ENCODE data around the gene P2RX6.
"Not testable (repeated sequence)": the region's sequence is repeated elsewhere in the genome, so short reads cannot be mapped to it uniquely, and the experiment has no call there.

The P2RX6 gene

GRCh38 chr22:21070690-21071615 lies 56.0 kb downstream of the P2RX6 start:
- no peak overlapping the region for H3K4me3 Mint-ChIP-seq
- H3K9me3 Mint-ChIP-seq: no peaks in the 10 kb centered on the region
- H3K27ac Mint-ChIP-seq (ENCODE audit: low read depth): no peak overlapping the region
- peaks cover 2% of the 10 kb centered on the region for H3K27me3 Mint-ChIP-seq
- peaks cover 1% of the 10 kb centered on the region for H3K36me3 Mint-ChIP-seq (ENCODE audit: insufficient read depth)
- DNase-seq (ENCODE audit: low spot score in 2 of 2) (no peak), ATAC-seq (replicated peaks; ENCODE audit: extremely low read depth, poor library complexity, severe bottlenecking) (no peak)
- H3K4me1 Mint-ChIP-seq: peaks cover 6% of the 10 kb centered on the region

GRCh38 chr22:21071796-21072195 lies 56.8 kb downstream of the P2RX6 start:
- H3K4me1 Mint-ChIP-seq; H3K27ac Mint-ChIP-seq (ENCODE audit: low read depth); ATAC-seq (replicated peaks; ENCODE audit: extremely low read depth, poor library complexity, severe bottlenecking); H3K4me3 Mint-ChIP-seq; H3K27me3 Mint-ChIP-seq; H3K36me3 Mint-ChIP-seq (ENCODE audit: insufficient read depth); H3K9me3 Mint-ChIP-seq; DNase-seq (ENCODE audit: low spot score in 2 of 2): not testable (repeated sequence)

GRCh38 chr22:21073023-21073422 lies 58.1 kb downstream of the P2RX6 start:
- ATAC-seq (replicated peaks; ENCODE audit: extremely low read depth, poor library complexity, severe bottlenecking): no peak
- Mint-ChIP-seq H3K27me3 (no peaks in the 10 kb centered on the region), H3K27ac (ENCODE audit: low read depth) (no peak overlapping the region)

GRCh38 chr22:21073482-21073881 lies 58.5 kb downstream of the P2RX6 start:
- ATAC-seq (replicated peaks; ENCODE audit: extremely low read depth, poor library complexity, severe bottlenecking): no peak
- Mint-ChIP-seq H3K4me1 (no peaks in the 10 kb centered on the region), H3K4me3 (no peak overlapping the region), H3K36me3 (ENCODE audit: insufficient read depth) (peaks cover 1% of the 10 kb centered on the region), H3K27ac (ENCODE audit: low read depth) (no peak overlapping the region), H3K9me3 (no peaks in the 10 kb centered on the region), H3K27me3 (no peaks in the 10 kb centered on the region)
- DNase-seq (ENCODE audit: low spot score in 2 of 2): no peak

More at GRCh38 chr22:21073023-21073422, 58.1 kb downstream of the P2RX6 start:
- Mint-ChIP-seq H3K4me1 (peaks cover 4% of the 10 kb centered on the region), H3K9me3 (no peaks in the 10 kb centered on the region), H3K4me3 (no peak overlapping the region), H3K36me3 (ENCODE audit: insufficient read depth) (peaks cover 1% of the 10 kb centered on the region)
- DNase-seq (ENCODE audit: low spot score in 2 of 2): no peak

GRCh38 chr22:21074102-21074715 lies 59.2 kb downstream of the P2RX6 start:
- peaks cover 1% of the 10 kb centered on the region for H3K36me3 Mint-ChIP-seq (ENCODE audit: insufficient read depth)
- no peaks in the 10 kb centered on the region for H3K9me3 Mint-ChIP-seq
- H3K4me1 Mint-ChIP-seq: no peaks in the 10 kb centered on the region
- no peak for ATAC-seq (replicated peaks; ENCODE audit: extremely low read depth, poor library complexity, severe bottlenecking)
- H3K27ac Mint-ChIP-seq (ENCODE audit: low read depth): no peak overlapping the region
- H3K27me3 Mint-ChIP-seq: no peaks in the 10 kb centered on the region
- no peak overlapping the region for H3K4me3 Mint-ChIP-seq
- DNase-seq (ENCODE audit: low spot score in 2 of 2): no peak

GRCh38 chr22:21075516-21076138 lies 60.7 kb downstream of the P2RX6 start:
- no peak overlapping the region for H3K27ac Mint-ChIP-seq (ENCODE audit: low read depth)
- H3K27me3 Mint-ChIP-seq: no peaks in the 10 kb centered on the region
- no peaks in the 10 kb centered on the region for H3K9me3 Mint-ChIP-seq
- H3K4me1 Mint-ChIP-seq: no peaks in the 10 kb centered on the region
- ATAC-seq (replicated peaks; ENCODE audit: extremely low read depth, poor library complexity, severe bottlenecking) (no peak), DNase-seq (ENCODE audit: low spot score in 2 of 2) (no peak)
- H3K36me3 Mint-ChIP-seq (ENCODE audit: insufficient read depth): peaks cover 1% of the 10 kb centered on the region
- H3K4me3 Mint-ChIP-seq: no peak overlapping the region

- no peaks in the 10 kb centered on the region for H3K9me3 Mint-ChIP-seq
- peaks cover 1% of the 10 kb centered on the region for H3K36me3 Mint-ChIP-seq (ENCODE audit: insufficient read depth)
- H3K27me3 Mint-ChIP-seq: no peaks in the 10 kb centered on the region
- DNase-seq (ENCODE audit: low spot score in 2 of 2): no peak
- no peak overlapping the region for H3K4me3 Mint-ChIP-seq
- H3K27ac Mint-ChIP-seq (ENCODE audit: low read depth): no peak overlapping the region
- no peaks in the 10 kb centered on the region for H3K4me1 Mint-ChIP-seq
- ATAC-seq (replicated peaks; ENCODE audit: extremely low read depth, poor library complexity, severe bottlenecking): no peak
These were observed 62.1 kb downstream of the P2RX6 start for GRCh38 chr22:21076912-21077625.
